Activated naive CD4-positive, alpha-beta T cell treated with anti-CD3 and anti-CD28 coated beads, Interleukin-2, amount 50 U/mL, for 72 hours (primary cell): ENCODE data around the gene ASTN2. TPM values are rescaled to one million over a fixed set of nuclear protein-coding genes. Genes with fewer than 3 reads are reported as not detected.

ENCODE experiments used
- ATAC-seq, 2 donors: fragments of 150-1000 bp; cut with Tn5 transposase; 2 replicates each; pipeline ENCODE4 v1.10.0; 2021; ENCODE audit warnings: mild to moderate bottlenecking in 2 of 2, moderate library complexity in 2 of 2
- DNase-seq, 2 donors: peaks; one replicate each; pipeline ENCODE4 v3.0.0; 2021 to 2022; ENCODE audit warnings: low spot score in 2 of 2
- H3K27ac Mint-ChIP-seq, 2 donors: one replicate each; pipeline ENCODE4 v1.8.0; 2022; ENCODE audit warnings: mild to moderate bottlenecking in 2 of 2, mixed read lengths in 2 of 2
- H3K36me3 Mint-ChIP-seq, 2 donors: one replicate each; pipeline ENCODE4 v1.8.0; 2022; ENCODE audit warnings: mixed read lengths in 2 of 2
- H3K9me3 Mint-ChIP-seq, 2 donors: one replicate each; pipeline ENCODE4 v1.8.0; 2022; ENCODE audit warnings: mixed read lengths in 2 of 2
- total RNA-seq, 2 donors: library from RNA; stranded (reverse); gene quantifications; one replicate each; pipeline ENCODE4 v1.2.3, GENCODE V29; 2022

ASTN2 gene
- total RNA-seq, 2 donors from 2014 or later, result 4.5 to 5.4 TPM

- no peak overlapping the region for H3K27ac Mint-ChIP-seq
- DNase-seq, result no peak
- H3K36me3 Mint-ChIP-seq, result no peaks in the 10 kb centered on the region
- no peak for ATAC-seq
- H3K9me3 Mint-ChIP-seq, result peaks cover 10 to 15% of the 10 kb centered on the region in 2 donors
These were observed 371.7 kb downstream of the ASTN2 start for GRCh38 chr9:117043159-117043558.

- ATAC-seq, result no peak
- H3K9me3 Mint-ChIP-seq, result peaks cover 14 to 29% of the 10 kb centered on the region in 2 donors
- DNase-seq, result no peak
- no peak overlapping the region for H3K27ac Mint-ChIP-seq
- H3K36me3 Mint-ChIP-seq, result no peaks in the 10 kb centered on the region
These were observed 379.3 kb downstream of the ASTN2 start for GRCh38 chr9:117035546-117035945.

- no peak for ATAC-seq
- H3K9me3 Mint-ChIP-seq, result peaks cover 14 to 29% of the 10 kb centered on the region in 2 donors
- DNase-seq, result no peak
- no peaks in the 10 kb centered on the region for H3K36me3 Mint-ChIP-seq
- H3K27ac Mint-ChIP-seq, result no peak overlapping the region
These were observed 380.0 kb downstream of the ASTN2 start for GRCh38 chr9:117034866-117035265.

- Mint-ChIP-seq H3K36me3 (no peaks in the 10 kb centered on the region), H3K27ac (no peak overlapping the region), H3K9me3 (peaks cover 17 to 22% of the 10 kb centered on the region in 2 donors)
- ATAC-seq (no peak), DNase-seq (no peak)
These were observed 384.5 kb downstream of the ASTN2 start for GRCh38 chr9:117030254-117030768.

GRCh38 chr9:117029341-117029740 is 385.5 kb downstream of the ASTN2 start:
- Mint-ChIP-seq H3K9me3 (peaks cover 17 to 22% of the 10 kb centered on the region in 2 donors), H3K36me3 (no peaks in the 10 kb centered on the region), H3K27ac (no peak overlapping the region)
- ATAC-seq (no peak), DNase-seq (no peak)

- DNase-seq (no peak), ATAC-seq (no peak)
- Mint-ChIP-seq H3K27ac (no peak overlapping the region), H3K9me3 (peaks cover 14 to 23% of the 10 kb centered on the region in 2 donors), H3K36me3 (no peaks in the 10 kb centered on the region)
These were observed 386.6 kb downstream of the ASTN2 start for GRCh38 chr9:117028103-117028858.

GRCh38 chr9:117021906-117022305 is 393.0 kb downstream of the ASTN2 start:
- peaks cover 0 to 23% of the 10 kb centered on the region in 2 donors for H3K9me3 Mint-ChIP-seq
- no peak for ATAC-seq

GRCh38 chr9:117018966-117019617 is 395.8 kb downstream of the ASTN2 start:
- no peak for ATAC-seq
- no peak for DNase-seq
- no peaks in the 10 kb centered on the region for H3K36me3 Mint-ChIP-seq
- peaks cover 0 to 19% of the 10 kb centered on the region in 2 donors for H3K9me3 Mint-ChIP-seq
- H3K27ac Mint-ChIP-seq, result no peak overlapping the region

More at GRCh38 chr9:117021906-117022305, 393.0 kb downstream of the ASTN2 start:
- DNase-seq, result no peak
- Mint-ChIP-seq H3K27ac (no peak overlapping the region), H3K36me3 (no peaks in the 10 kb centered on the region)

- H3K9me3 Mint-ChIP-seq, result peaks cover 0 to 11% of the 10 kb centered on the region in 2 donors
- DNase-seq, result no peak
- H3K27ac Mint-ChIP-seq, result no peak overlapping the region
- H3K36me3 Mint-ChIP-seq, result no peaks in the 10 kb centered on the region
- ATAC-seq, result no peak
These were observed 397.4 kb downstream of the ASTN2 start for GRCh38 chr9:117017414-117017985.

GRCh38 chr9:117014061-117014460 is 400.8 kb downstream of the ASTN2 start:
- Mint-ChIP-seq H3K27ac (no peak overlapping the region), H3K9me3 (peaks cover 0 to 17% of the 10 kb centered on the region in 2 donors), H3K36me3 (no peaks in the 10 kb centered on the region)
- DNase-seq (no peak), ATAC-seq (no peak)

- Mint-ChIP-seq H3K27ac (no peak overlapping the region), H3K36me3 (no peaks in the 10 kb centered on the region), H3K9me3 (peaks cover 0 to 16% of the 10 kb centered on the region in 2 donors)
- ATAC-seq (no peak), DNase-seq (no peak)
These were observed 401.3 kb downstream of the ASTN2 start for GRCh38 chr9:117013440-117013995.

- H3K9me3 Mint-ChIP-seq, result peaks cover 16 to 23% of the 10 kb centered on the region in 2 donors
- no peak overlapping the region for H3K27ac Mint-ChIP-seq
- DNase-seq (no peak), ATAC-seq (no peak)
- peaks cover 0 to 4% of the 10 kb centered on the region in 2 donors for H3K36me3 Mint-ChIP-seq
These were observed 404.8 kb downstream of the ASTN2 start for GRCh38 chr9:117010061-117010460.

GRCh38 chr9:117008876-117009275 is 406.0 kb downstream of the ASTN2 start:
- DNase-seq, result no peak
- H3K27ac Mint-ChIP-seq, result no peak overlapping the region

GRCh38 chr9:117008461-117008860 is 406.4 kb downstream of the ASTN2 start:
- peaks cover 0 to 4% of the 10 kb centered on the region in 2 donors for H3K36me3 Mint-ChIP-seq
- H3K9me3 Mint-ChIP-seq, result peaks cover 16 to 23% of the 10 kb centered on the region in 2 donors
- no peak overlapping the region for H3K27ac Mint-ChIP-seq

More at GRCh38 chr9:117008876-117009275, 406.0 kb downstream of the ASTN2 start:
- Mint-ChIP-seq H3K36me3 (peaks cover 0 to 4% of the 10 kb centered on the region in 2 donors), H3K9me3 (peaks cover 16 to 23% of the 10 kb centered on the region in 2 donors)
- ATAC-seq, result no peak

GRCh38 chr9:117002686-117003085 is 412.2 kb downstream of the ASTN2 start:
- Mint-ChIP-seq H3K9me3 (peaks cover 10 to 20% of the 10 kb centered on the region in 2 donors), H3K36me3 (peaks cover 0 to 4% of the 10 kb centered on the region in 2 donors), H3K27ac (no peak overlapping the region)
- no peak for ATAC-seq
- DNase-seq, result no peak

More at GRCh38 chr9:117008461-117008860, 406.4 kb downstream of the ASTN2 start:
- ATAC-seq (no peak), DNase-seq (no peak)

- H3K27ac Mint-ChIP-seq, result no peak overlapping the region
- DNase-seq (no peak), ATAC-seq (no peak)
- H3K36me3 Mint-ChIP-seq, result no peaks in the 10 kb centered on the region
- H3K9me3 Mint-ChIP-seq, result peaks cover 5 to 9% of the 10 kb centered on the region in 2 donors
These were observed 414.0 kb downstream of the ASTN2 start for GRCh38 chr9:117000834-117001233.
